Measurements from ENCODE around the gene MORN3.

Gene MORN3

GRCh38 chr12:121651320-121651719, 18.1 kb downstream of the MORN3 start:
- H3K4me2 ChIP-seq (ENCODE audit: low read depth, low read length): no peak overlapping the region
- no peaks in the 10 kb centered on the region for H3K9me2 ChIP-seq (replicated peaks; ENCODE audit: insufficient read depth, low read length)
- H3K27ac ChIP-seq (ENCODE audit: low read length): no peak overlapping the region
- TF ChIP-seq CTCF (IDR thresholded peaks at IDR 0.05; ENCODE audit: low read length) (no peak), EZH2 (optimal IDR thresholded peaks at IDR 0.05; ENCODE audit: low read depth, low read length) (no peak), EZH2phosphoT487 (IDR thresholded peaks at IDR 0.05; ENCODE audit: low read length) (no peak)
- H3K4me1 ChIP-seq (ENCODE audit: low read length): no peaks in the 10 kb centered on the region
- H2AFZ ChIP-seq (ENCODE audit: low read length): no peak overlapping the region
- H3K9ac ChIP-seq (ENCODE audit: low read length): no peak overlapping the region
- no peaks in the 10 kb centered on the region for H4K20me1 ChIP-seq (ENCODE audit: insufficient read depth, low read length)
- H3K9me3 ChIP-seq (replicated peaks; ENCODE audit: insufficient read depth, low read length): no peaks in the 10 kb centered on the region
- no peak for DNase-seq
- no peaks in the 10 kb centered on the region for H3F3A ChIP-seq (ENCODE audit: insufficient read depth, low read length)
- no peaks in the 10 kb centered on the region for H3K36me3 ChIP-seq (replicated peaks; ENCODE audit: insufficient read depth, low read length)
- H3K79me2 ChIP-seq (ENCODE audit: low read length): no peaks in the 10 kb centered on the region
- H3K27me3 ChIP-seq (replicated peaks; ENCODE audit: insufficient read depth, low read length): no peaks in the 10 kb centered on the region
- no peak overlapping the region for H3K4me3 ChIP-seq (ENCODE audit: low read length)

DNA sequence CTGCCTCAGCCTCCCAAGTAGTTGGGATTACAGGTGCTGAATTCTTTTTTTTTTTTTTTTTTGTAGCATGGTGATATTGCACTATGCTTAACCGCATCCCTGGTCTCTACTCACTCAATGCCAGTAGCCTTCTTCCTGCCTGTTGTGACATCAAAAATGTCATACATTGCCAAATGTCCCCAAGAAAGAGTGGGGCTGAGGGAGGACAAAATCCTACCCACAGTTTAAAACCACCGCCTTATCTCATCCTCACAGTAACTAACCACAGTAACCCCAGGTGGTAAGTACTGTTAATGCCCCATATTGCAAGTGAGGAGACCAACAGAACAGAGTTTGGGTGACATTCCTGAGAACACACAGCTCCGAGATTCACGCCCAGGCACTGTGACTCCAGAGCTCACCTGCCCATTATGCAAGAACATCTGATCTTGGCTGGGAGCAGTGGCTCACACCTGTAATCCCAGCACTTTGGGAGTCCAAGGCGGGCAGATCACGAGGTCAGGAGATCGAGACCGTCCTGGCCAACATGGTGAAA, 19.6 kb downstream of the MORN3 start:
- TF ChIP-seq EZH2 (optimal IDR thresholded peaks at IDR 0.05; ENCODE audit: low read depth, low read length) (no peak), EZH2phosphoT487 (IDR thresholded peaks at IDR 0.05; ENCODE audit: low read length) (no peak), CTCF (IDR thresholded peaks at IDR 0.05; ENCODE audit: low read length) (no peak)
- Histone ChIP-seq H3K79me2 (ENCODE audit: low read length) (no peaks in the 10 kb centered on the region), H3K9me3 (replicated peaks; ENCODE audit: insufficient read depth, low read length) (no peaks in the 10 kb centered on the region), H2AFZ (ENCODE audit: low read length) (no peak overlapping the region), H3K4me2 (ENCODE audit: low read depth, low read length) (no peak overlapping the region), H3K27ac (ENCODE audit: low read length) (no peak overlapping the region), H3K4me3 (ENCODE audit: low read length) (no peak overlapping the region), H4K20me1 (ENCODE audit: insufficient read depth, low read length) (no peaks in the 10 kb centered on the region), H3K36me3 (replicated peaks; ENCODE audit: insufficient read depth, low read length) (no peaks in the 10 kb centered on the region), H3K9ac (ENCODE audit: low read length) (no peak overlapping the region), H3K4me1 (ENCODE audit: low read length) (no peaks in the 10 kb centered on the region), H3F3A (ENCODE audit: insufficient read depth, low read length) (no peaks in the 10 kb centered on the region), H3K9me2 (replicated peaks; ENCODE audit: insufficient read depth, low read length) (no peaks in the 10 kb centered on the region), H3K27me3 (replicated peaks; ENCODE audit: insufficient read depth, low read length) (no peaks in the 10 kb centered on the region)
- DNase-seq: no peak

DNA sequence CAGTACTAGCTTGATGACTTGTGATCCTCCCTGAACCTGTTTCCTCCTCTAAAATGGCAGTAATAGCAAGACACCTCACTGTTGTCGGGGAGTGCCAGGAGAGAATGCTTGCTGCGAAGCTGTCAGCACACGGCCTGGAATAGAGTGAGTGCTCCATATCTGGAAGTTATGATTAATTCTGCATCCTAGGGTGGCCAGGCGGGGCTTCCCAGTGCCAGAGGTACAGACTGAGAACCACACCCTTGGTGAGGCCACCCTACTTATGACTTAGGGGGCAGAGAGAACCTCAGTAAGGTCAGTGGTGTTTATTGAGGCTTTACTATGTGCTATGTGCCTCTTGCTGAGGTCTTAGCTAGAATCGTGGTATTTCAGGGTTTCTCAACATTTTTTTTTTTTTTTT, 20.1 kb downstream of the MORN3 start:
- H3K9me2 ChIP-seq (replicated peaks; ENCODE audit: insufficient read depth, low read length): no peaks in the 10 kb centered on the region
- no peaks in the 10 kb centered on the region for H3K4me1 ChIP-seq (ENCODE audit: low read length)
- H3K36me3 ChIP-seq (replicated peaks; ENCODE audit: insufficient read depth, low read length): no peaks in the 10 kb centered on the region
- no peak overlapping the region for H3K4me2 ChIP-seq (ENCODE audit: low read depth, low read length)
- H3K9me3 ChIP-seq (replicated peaks; ENCODE audit: insufficient read depth, low read length): no peaks in the 10 kb centered on the region
- no peak overlapping the region for H2AFZ ChIP-seq (ENCODE audit: low read length)
- no peak for DNase-seq
- TF ChIP-seq EZH2phosphoT487 (IDR thresholded peaks at IDR 0.05; ENCODE audit: low read length) (no peak), CTCF (IDR thresholded peaks at IDR 0.05; ENCODE audit: low read length) (no peak), EZH2 (optimal IDR thresholded peaks at IDR 0.05; ENCODE audit: low read depth, low read length) (no peak)
- no peak overlapping the region for H3K9ac ChIP-seq (ENCODE audit: low read length)
- H3F3A ChIP-seq (ENCODE audit: insufficient read depth, low read length): no peaks in the 10 kb centered on the region
- no peak overlapping the region for H3K4me3 ChIP-seq (ENCODE audit: low read length)
- no peaks in the 10 kb centered on the region for H4K20me1 ChIP-seq (ENCODE audit: insufficient read depth, low read length)
- H3K27me3 ChIP-seq (replicated peaks; ENCODE audit: insufficient read depth, low read length): no peaks in the 10 kb centered on the region
- H3K79me2 ChIP-seq (ENCODE audit: low read length): no peaks in the 10 kb centered on the region
- no peak overlapping the region for H3K27ac ChIP-seq (ENCODE audit: low read length)
